Astrocyte (in vitro differentiated cells and primary cell): ENCODE results near the gene SLC13A1.
"Not testable (repeated sequence)": the region's sequence is repeated elsewhere in the genome, so short reads cannot be mapped to it uniquely, and the experiment has no call there.

Experiments
- CTCF ChIP-seq: IDR thresholded peaks from 2 replicates; pipeline ENCODE4 v1.5.1; 2011; ENCODE audit warnings: low read depth, mild to moderate bottlenecking, inconsistent platforms, low read length, moderate library complexity; ENCODE audit not compliant: insufficient read depth
- EZH2 ChIP-seq: IDR thresholded peaks from 2 replicates; pipeline ENCODE4 v1.6.1; 2012; ENCODE audit warnings: mild to moderate bottlenecking, low read length, inconsistent platforms; ENCODE audit not compliant: insufficient read depth

- TF ChIP-seq CTCF, EZH2: not testable (repeated sequence)
Observed at GRCh38 chr7:123227666-123228065, 27.9 kb upstream of the SLC13A1 start.
